Parathyroid adenoma (tissue), 2 donors: Measurements from ENCODE around the gene NSD1.

Source experiments
- H2AFZ ChIP-seq: fragments of 300-600 bp; sonication (generic); one replicate; pipeline ENCODE4 v1.7.0; 2017; ENCODE audit warnings: antibody characterized with exemption, mild to moderate bottlenecking
- H3K27ac ChIP-seq: fragments of 300-600 bp; sonication (generic); one replicate; pipeline ENCODE4 v1.7.0; 2017
- H3K27me3 ChIP-seq: fragments of 300-600 bp; sonication (generic); one replicate; pipeline ENCODE4 v1.7.0; 2017; ENCODE audit warnings: low read length; ENCODE audit not compliant: control insufficient read depth, insufficient read depth
- H3K36me3 ChIP-seq: fragments of 300-600 bp; sonication (generic); one replicate; pipeline ENCODE4 v1.7.0; 2017; ENCODE audit warnings: low read length; ENCODE audit not compliant: control insufficient read depth, insufficient read depth
- H3K4me1 ChIP-seq: fragments of 300-600 bp; sonication (generic); one replicate; pipeline ENCODE4 v1.7.0; 2017; ENCODE audit warnings: control low read depth
- H3K4me2 ChIP-seq: fragments of 300-600 bp; sonication (generic); one replicate; pipeline ENCODE4 v1.7.0; 2017; ENCODE audit warnings: low read length
- H3K4me3 ChIP-seq: fragments of 300-600 bp; sonication (generic); one replicate; pipeline ENCODE4 v1.7.0; 2017; ENCODE audit warnings: low read depth, low read length
- H3K79me2 ChIP-seq: fragments of 300-600 bp; sonication (generic); one replicate; pipeline ENCODE4 v1.7.0; 2017; ENCODE audit warnings: control low read depth
- H3K9ac ChIP-seq: fragments of 300-600 bp; sonication (generic); one replicate; pipeline ENCODE4 v1.7.0; 2017; ENCODE audit warnings: mild to moderate bottlenecking
- H3K9me3 ChIP-seq: fragments of 300-600 bp; sonication (generic); one replicate; pipeline ENCODE4 v1.7.0; 2017; ENCODE audit warnings: low read length; ENCODE audit not compliant: control insufficient read depth
- CTCF ChIP-seq: fragments of 300-600 bp; sonication (generic); IDR thresholded peaks from one replicate; pipeline ENCODE4 v1.7.0; 2017; ENCODE audit warnings: antibody characterized with exemption, mild to moderate bottlenecking
- donor health status: primary hyperparathyroidism.

NSD1 gene

GRCh38 chr5:177117441-177118045, 16.0 kb upstream of the NSD1 start:
- Histone ChIP-seq H3K27ac (no peak overlapping the region), H3K79me2 (no peaks in the 10 kb centered on the region), H3K36me3 (no peaks in the 10 kb centered on the region), H3K4me3 (no peak overlapping the region), H3K4me2 (no peak overlapping the region), H3K9ac (no peak overlapping the region), H3K4me1 (peaks cover 6% of the 10 kb centered on the region), H2AFZ (peak overlapping the region; percentile 91), H3K9me3 (no peaks in the 10 kb centered on the region), H3K27me3 (no peaks in the 10 kb centered on the region)
- no peak for TF ChIP-seq CTCF

GRCh38 chr5:177122566-177122965, 11.0 kb upstream of the NSD1 start:
- Histone ChIP-seq H3K79me2 (no peaks in the 10 kb centered on the region), H3K4me2 (no peak overlapping the region), H3K9ac (no peak overlapping the region), H3K36me3 (no peaks in the 10 kb centered on the region), H2AFZ (no peak overlapping the region), H3K4me3 (no peak overlapping the region), H3K4me1 (no peaks in the 10 kb centered on the region), H3K27ac (no peak overlapping the region), H3K9me3 (no peaks in the 10 kb centered on the region), H3K27me3 (no peaks in the 10 kb centered on the region)
- no peak for TF ChIP-seq CTCF

- H3K36me3 ChIP-seq, result no peaks in the 10 kb centered on the region
- H3K4me3 ChIP-seq, result no peak overlapping the region
- H3K4me1 ChIP-seq, result no peaks in the 10 kb centered on the region
- no peak overlapping the region for H3K27ac ChIP-seq
- no peak overlapping the region for H3K9ac ChIP-seq
- H3K4me2 ChIP-seq, result no peak overlapping the region
- no peaks in the 10 kb centered on the region for H3K9me3 ChIP-seq
- TF ChIP-seq CTCF, result no peak
- no peak overlapping the region for H2AFZ ChIP-seq
- no peaks in the 10 kb centered on the region for H3K79me2 ChIP-seq
- H3K27me3 ChIP-seq, result no peaks in the 10 kb centered on the region
Observed at GRCh38 chr5:177123789-177124485, 9.6 kb upstream of the NSD1 start.

GRCh38 chr5:177124486-177124991, 9.0 kb upstream of the NSD1 start:
- Histone ChIP-seq H3K4me1 (no peaks in the 10 kb centered on the region), H3K27ac (no peak overlapping the region), H3K9me3 (no peaks in the 10 kb centered on the region), H3K4me2 (no peak overlapping the region), H2AFZ (no peak overlapping the region), H3K27me3 (no peaks in the 10 kb centered on the region), H3K9ac (no peak overlapping the region), H3K79me2 (no peaks in the 10 kb centered on the region), H3K36me3 (no peaks in the 10 kb centered on the region), H3K4me3 (no peak overlapping the region)
- no peak for TF ChIP-seq CTCF
